ENCODE results near the gene PIM3. TPM values are rescaled to one million over a fixed set of nuclear protein-coding genes. Genes with fewer than 3 reads are reported as not detected.

PIM3 gene
- total and polyA plus RNA-seq, 4 donors: 14.5 to 44.0 (median 28.1) TPM

- Histone ChIP-seq H3K27ac (ENCODE audit: low read depth in 1 of 2, low read length in 2 of 2) (peak overlapping the region; percentile 83 to 84), H3K4me3 (ENCODE audit: low read depth in 1 of 3, low read length in 3 of 3) (peak overlapping the region in 1 of 3 donors; percentile 69), H3K9ac (ENCODE audit: low read depth in 1 of 2, low read length in 2 of 2) (no peak overlapping the region), H3K36me3 (ENCODE audit: control insufficient read depth in 4 of 4, insufficient read depth in 3 of 4, low read depth in 1 of 4, low read length in 3 of 4) (no peaks in the 10 kb centered on the region), H3K9me3 (ENCODE audit: control insufficient read depth in 4 of 4, low read length in 3 of 4) (no peaks in the 10 kb centered on the region), H3K4me1 (ENCODE audit: control insufficient read depth in 4 of 4, insufficient read depth in 4 of 4, low read length in 3 of 4) (peaks cover 9 to 40% (median 36%) of the 10 kb centered on the region in 4 donors), H3K27me3 (ENCODE audit: control insufficient read depth in 4 of 4, insufficient read depth in 4 of 4, low read length in 3 of 4) (no peaks in the 10 kb centered on the region)
- WGBS: 49% methylated on average over 27 of the region's 27 CpGs
- no peak for TF ChIP-seq YY1 (IDR thresholded peaks at IDR 0.05)
- TF ChIP-seq SP1 (IDR thresholded peaks at IDR 0.05): peak; percentile 69
- TF ChIP-seq JUND (IDR thresholded peaks at IDR 0.05): no peak
- no peak for TF ChIP-seq HNF4G (IDR thresholded peaks at IDR 0.05)
- no peak for TF ChIP-seq MAX (IDR thresholded peaks at IDR 0.05)
- TF ChIP-seq EGR1 (IDR thresholded peaks at IDR 0.05; ENCODE audit: low read depth in 2 of 2): no peak
- no peak for TF ChIP-seq CTCF (IDR thresholded peaks at IDR 0.05; ENCODE audit: low read depth, low read length, missing input control)
- TF ChIP-seq, protein P1, sequence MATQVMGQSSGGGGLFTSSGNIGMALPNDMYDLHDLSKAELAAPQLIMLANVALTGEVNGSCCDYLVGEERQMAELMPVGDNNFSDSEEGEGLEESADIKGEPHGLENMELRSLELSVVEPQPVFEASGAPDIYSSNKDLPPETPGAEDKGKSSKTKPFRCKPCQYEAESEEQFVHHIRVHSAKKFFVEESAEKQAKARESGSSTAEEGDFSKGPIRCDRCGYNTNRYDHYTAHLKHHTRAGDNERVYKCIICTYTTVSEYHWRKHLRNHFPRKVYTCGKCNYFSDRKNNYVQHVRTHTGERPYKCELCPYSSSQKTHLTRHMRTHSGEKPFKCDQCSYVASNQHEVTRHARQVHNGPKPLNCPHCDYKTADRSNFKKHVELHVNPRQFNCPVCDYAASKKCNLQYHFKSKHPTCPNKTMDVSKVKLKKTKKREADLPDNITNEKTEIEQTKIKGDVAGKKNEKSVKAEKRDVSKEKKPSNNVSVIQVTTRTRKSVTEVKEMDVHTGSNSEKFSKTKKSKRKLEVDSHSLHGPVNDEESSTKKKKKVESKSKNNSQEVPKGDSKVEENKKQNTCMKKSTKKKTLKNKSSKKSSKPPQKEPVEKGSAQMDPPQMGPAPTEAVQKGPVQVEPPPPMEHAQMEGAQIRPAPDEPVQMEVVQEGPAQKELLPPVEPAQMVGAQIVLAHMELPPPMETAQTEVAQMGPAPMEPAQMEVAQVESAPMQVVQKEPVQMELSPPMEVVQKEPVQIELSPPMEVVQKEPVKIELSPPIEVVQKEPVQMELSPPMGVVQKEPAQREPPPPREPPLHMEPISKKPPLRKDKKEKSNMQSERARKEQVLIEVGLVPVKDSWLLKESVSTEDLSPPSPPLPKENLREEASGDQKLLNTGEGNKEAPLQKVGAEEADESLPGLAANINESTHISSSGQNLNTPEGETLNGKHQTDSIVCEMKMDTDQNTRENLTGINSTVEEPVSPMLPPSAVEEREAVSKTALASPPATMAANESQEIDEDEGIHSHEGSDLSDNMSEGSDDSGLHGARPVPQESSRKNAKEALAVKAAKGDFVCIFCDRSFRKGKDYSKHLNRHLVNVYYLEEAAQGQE (IDR thresholded peaks at IDR 0.05): peak; percentile 39
- peak; percentile 90 for TF ChIP-seq NR2F2 (IDR thresholded peaks at IDR 0.05)
- peak; percentile 66 to 91 for TF ChIP-seq RXRA (IDR thresholded peaks at IDR 0.05)
- TF ChIP-seq TAF1 (conservative IDR thresholded peaks at IDR 0.05): no peak
- no peak for TF ChIP-seq FOXA1 (IDR thresholded peaks at IDR 0.05)
- TF ChIP-seq, protein P2, sequence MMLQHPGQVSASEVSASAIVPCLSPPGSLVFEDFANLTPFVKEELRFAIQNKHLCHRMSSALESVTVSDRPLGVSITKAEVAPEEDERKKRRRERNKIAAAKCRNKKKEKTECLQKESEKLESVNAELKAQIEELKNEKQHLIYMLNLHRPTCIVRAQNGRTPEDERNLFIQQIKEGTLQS (IDR thresholded peaks at IDR 0.05): no peak
- TF ChIP-seq HNF4A (conservative IDR thresholded peaks at IDR 0.05): peak in 1 of 2 donors; percentile 82
- TF ChIP-seq RAD21 (IDR thresholded peaks at IDR 0.05): peak; percentile 25 to 36
- no peak for TF ChIP-seq GABPA (IDR thresholded peaks at IDR 0.05 in 1 of 2, conservative IDR thresholded peaks at IDR 0.05 in 1 of 2)
- no peak for TF ChIP-seq FOXA2 (IDR thresholded peaks at IDR 0.05)
- no peak for TF ChIP-seq ZBTB33 (IDR thresholded peaks at IDR 0.05)
- DNase-seq (ENCODE audit: low spot score): no peak
These were observed 27.1 kb upstream of the PIM3 start for GRCh38 chr22:49933236-49934159.
